ENCODE results near the gene CBARP.

Gene CBARP

DNA sequence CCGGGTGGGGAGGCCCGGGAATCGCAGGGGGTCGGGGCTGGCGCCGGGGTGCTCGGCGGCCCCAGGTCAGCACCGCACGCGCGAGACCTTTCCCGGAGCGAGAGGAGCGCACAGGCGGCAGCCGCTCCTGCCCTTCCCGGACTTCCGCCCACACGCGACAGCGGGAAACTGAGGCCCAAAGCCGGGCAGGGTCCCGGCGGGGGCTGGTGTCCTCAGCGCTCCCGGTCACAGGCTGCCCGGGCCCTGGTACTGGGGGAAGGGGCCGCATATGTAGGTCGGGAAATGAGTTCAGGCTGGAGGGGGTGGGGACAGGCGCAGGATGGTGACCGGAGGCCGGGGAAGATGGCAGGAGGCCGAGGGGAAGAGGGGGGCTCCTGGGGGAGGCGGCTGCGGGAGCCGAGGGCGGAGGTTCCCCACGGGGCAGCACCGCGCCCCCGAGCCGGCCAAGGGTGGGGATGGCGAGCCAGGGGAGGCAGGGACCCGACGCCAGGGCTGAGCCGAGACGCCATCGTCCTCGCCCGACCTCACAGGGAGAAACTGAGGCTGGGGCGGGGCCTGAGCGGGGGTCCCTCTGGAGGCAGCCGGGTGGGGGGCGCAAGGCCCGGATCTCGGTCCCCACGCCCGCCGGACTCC, 662 bp downstream of the CBARP start:
- DNase-seq (ENCODE audit: low read depth), result no peak
- peak overlapping the region; percentile 73 for H3K4me3 ChIP-seq (ENCODE audit: low read length)
- TF ChIP-seq, protein P1, sequence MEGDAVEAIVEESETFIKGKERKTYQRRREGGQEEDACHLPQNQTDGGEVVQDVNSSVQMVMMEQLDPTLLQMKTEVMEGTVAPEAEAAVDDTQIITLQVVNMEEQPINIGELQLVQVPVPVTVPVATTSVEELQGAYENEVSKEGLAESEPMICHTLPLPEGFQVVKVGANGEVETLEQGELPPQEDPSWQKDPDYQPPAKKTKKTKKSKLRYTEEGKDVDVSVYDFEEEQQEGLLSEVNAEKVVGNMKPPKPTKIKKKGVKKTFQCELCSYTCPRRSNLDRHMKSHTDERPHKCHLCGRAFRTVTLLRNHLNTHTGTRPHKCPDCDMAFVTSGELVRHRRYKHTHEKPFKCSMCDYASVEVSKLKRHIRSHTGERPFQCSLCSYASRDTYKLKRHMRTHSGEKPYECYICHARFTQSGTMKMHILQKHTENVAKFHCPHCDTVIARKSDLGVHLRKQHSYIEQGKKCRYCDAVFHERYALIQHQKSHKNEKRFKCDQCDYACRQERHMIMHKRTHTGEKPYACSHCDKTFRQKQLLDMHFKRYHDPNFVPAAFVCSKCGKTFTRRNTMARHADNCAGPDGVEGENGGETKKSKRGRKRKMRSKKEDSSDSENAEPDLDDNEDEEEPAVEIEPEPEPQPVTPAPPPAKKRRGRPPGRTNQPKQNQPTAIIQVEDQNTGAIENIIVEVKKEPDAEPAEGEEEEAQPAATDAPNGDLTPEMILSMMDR (conservative IDR thresholded peaks at IDR 0.05; ENCODE audit: low read depth, low read length), result no peak

GRCh38 chr19:1236576-1236975, 1.2 kb downstream of the CBARP start:
- H3K4me3 ChIP-seq (ENCODE audit: low read length), result peak overlapping the region; percentile 73
- no peak for DNase-seq (ENCODE audit: low read depth)
- TF ChIP-seq, protein P1 (conservative IDR thresholded peaks at IDR 0.05; ENCODE audit: low read depth, low read length), result no peak

- H3K4me3 ChIP-seq (ENCODE audit: low read length), result peak overlapping the region; percentile 50
- no peak for DNase-seq (ENCODE audit: low read depth)
- TF ChIP-seq, protein P1 (conservative IDR thresholded peaks at IDR 0.05; ENCODE audit: low read depth, low read length), result no peak
These were observed 1.9 kb downstream of the CBARP start for GRCh38 chr19:1235625-1236538.

DNA sequence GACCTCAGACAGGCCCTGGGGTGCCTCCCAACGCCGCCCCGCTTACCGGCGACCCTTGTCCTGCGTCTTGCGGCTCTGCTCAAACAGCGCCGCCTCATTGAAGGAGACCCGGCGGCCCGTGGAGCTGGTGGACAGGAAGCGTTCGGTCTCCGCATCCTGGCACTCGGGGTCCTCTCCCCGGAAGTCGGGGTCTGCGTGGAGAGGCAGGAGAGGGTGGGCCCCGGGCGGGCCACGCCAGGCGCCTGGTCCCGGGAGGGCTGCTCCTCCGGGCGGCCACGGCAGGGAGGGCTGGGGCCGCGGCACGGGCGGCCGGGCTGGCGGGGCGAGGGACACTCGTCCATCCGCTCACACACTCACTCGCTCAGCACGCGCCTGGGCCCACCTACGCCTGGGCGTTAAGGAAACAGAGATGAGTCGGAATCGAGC, 2.8 kb downstream of the CBARP start:
- H3K4me3 ChIP-seq (ENCODE audit: low read length), result no peak overlapping the region
- TF ChIP-seq, protein P1 (conservative IDR thresholded peaks at IDR 0.05; ENCODE audit: low read depth, low read length), result no peak
- no peak for DNase-seq (ENCODE audit: low read depth)

DNA sequence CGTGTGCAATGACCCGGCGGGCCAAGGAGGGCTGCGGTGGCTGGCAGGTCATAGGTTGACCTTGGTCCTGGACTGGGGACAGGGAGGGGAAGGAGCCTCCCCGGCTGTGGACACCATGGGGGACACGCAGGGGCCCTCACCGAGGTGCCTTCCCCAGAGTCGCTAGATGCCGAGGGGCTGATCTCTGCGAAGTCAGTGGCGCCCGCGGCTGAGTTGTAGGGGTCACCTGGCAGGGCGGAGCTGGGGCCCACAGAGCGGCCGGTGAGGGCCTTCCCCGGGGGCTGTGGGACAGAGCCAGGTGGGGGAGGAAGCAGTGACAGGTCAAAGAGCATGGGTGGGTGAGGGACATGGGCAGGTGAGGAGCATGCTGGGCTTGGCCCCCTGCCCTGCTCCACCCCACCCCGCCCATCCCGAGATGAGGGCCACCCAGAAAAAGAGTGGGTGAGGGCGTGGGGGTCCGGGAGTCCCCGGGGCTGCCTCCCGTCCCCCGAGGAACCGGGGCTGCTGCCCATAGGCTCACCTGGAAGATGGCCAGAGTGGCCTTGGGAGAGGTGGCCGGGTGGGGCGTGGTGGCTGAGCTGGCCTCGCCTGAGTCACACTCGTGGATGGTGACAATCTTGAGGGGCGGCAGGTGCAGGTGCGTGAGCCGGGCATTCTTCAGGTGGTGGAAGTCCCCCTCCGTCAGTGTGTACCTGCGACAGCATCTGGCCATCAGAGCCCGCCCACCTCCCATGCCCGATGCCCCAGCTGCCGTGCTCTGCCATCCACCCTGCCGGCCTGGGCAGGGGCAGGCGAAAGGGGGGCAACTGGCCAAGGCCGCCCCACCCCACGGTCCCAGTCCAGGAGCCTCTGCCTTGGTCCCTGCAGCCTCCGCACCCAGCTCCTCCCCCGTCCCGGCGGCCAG, 3.5 kb downstream of the CBARP start:
- DNase-seq (ENCODE audit: low read depth), result no peak
- TF ChIP-seq, protein P1 (conservative IDR thresholded peaks at IDR 0.05; ENCODE audit: low read depth, low read length), result no peak

GRCh38 chr19:1233115-1233667, 4.6 kb downstream of the CBARP start:
- H3K4me3 ChIP-seq (ENCODE audit: low read length), result no peak overlapping the region
- TF ChIP-seq, protein P1 (conservative IDR thresholded peaks at IDR 0.05; ENCODE audit: low read depth, low read length), result no peak
- DNase-seq (ENCODE audit: low read depth), result no peak

More for the DNA sequence above, 3.5 kb downstream of the CBARP start:
- H3K4me3 ChIP-seq (ENCODE audit: low read length), result no peak overlapping the region

Measured in retinal pigment epithelial cell (primary cell).